ENCODE results near the gene ADGRB3. TPM values are rescaled to one million over a fixed set of nuclear protein-coding genes. Genes with fewer than 3 reads are reported as not detected.

The ADGRB3 gene
- total RNA-seq, 1 experiment from 2014 or later: 3.6 TPM

DNA sequence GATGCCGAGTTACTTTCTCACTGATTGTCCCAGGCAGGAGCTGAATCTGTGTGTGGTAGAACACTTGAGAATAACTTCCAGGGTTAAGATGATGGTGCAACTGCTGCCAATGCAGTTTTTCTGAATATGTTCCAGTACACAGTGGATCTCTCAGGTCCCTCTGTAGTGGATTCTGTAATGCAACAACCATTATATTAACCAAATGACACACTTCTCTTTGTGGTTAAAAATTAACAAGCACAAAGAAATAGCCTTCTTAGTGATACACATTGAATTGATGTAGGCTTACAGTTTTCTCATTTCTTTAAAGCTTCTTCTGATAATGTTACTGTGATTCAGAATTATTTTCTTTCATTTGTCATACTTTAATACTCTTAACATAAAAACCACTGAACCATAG lies 383.8 kb downstream of the ADGRB3 start:
- in situ Hi-C loops (cut with HindIII; ENCODE audit: low pct_unique_long_range_greater_than_20kb, low sequenced_read_pairs): no loop called here
- no peak for DNase-seq (ENCODE audit: low read depth, low spot score)

DNA sequence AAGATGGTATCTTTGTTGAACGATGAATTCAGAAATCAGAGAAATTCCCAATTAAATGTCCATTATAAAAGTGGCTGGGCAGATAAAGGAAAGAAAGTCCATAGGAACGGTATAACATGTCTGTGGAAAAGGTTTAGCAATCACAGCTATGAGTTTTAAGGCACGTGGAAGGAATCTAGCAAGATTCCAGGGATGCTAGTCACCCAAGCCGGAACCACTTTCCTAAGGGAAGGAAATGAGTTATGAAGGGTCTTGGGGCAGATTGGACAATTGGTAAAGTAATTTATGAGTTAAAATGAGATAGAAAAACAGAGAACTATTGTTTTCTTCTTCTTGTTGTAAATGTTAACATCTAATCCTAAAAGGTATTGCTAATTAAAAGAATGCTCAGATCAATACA lies 384.8 kb downstream of the ADGRB3 start:
- in situ Hi-C loops (cut with HindIII; ENCODE audit: low pct_unique_long_range_greater_than_20kb, low sequenced_read_pairs): no loop called here
- DNase-seq (ENCODE audit: low read depth, low spot score): no peak

DNA sequence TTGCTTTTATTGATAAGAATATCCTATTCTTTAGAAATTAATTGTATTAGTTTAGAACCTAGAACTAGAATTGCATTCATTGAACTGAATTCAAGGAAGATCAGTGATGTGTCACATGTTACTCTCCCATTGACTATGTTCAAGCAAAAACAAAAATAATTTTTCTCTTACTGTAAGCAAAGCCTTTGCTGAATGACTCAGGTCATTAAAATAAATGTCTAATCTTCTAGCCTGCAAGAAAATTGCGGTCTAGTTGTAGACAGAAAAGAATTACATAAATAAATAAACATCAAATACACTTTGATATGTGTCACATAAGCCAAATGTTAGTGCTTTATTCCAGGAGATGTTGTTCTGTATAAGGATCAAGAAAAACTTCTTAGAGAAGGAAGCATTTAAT lies 387.9 kb downstream of the ADGRB3 start:
- DNase-seq (ENCODE audit: low read depth, low spot score): no peak
- in situ Hi-C loops (cut with HindIII; ENCODE audit: low pct_unique_long_range_greater_than_20kb, low sequenced_read_pairs): no loop called here

DNA sequence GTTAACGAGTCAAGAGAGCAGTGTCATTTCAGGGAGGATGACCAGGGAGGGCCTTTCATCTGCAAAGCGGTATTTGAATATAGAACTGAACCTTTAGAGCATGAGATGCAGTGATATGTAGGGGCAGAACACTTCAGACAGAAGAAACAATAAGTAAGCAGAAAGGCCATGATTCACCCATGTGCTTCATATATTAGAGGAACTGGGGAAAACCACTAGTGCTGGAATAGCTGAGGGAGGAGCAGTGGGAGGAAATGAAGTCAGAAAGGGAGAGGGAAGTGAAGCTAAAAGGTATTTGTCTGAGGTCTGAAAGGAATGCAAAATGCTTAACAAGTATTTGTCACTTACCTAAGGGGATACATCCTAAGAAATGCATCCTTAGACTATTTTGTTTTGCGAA lies 391.2 kb downstream of the ADGRB3 start:
- in situ Hi-C loops (cut with HindIII; ENCODE audit: low pct_unique_long_range_greater_than_20kb, low sequenced_read_pairs): no loop called here
- no peak for DNase-seq (ENCODE audit: low read depth, low spot score)

DNA sequence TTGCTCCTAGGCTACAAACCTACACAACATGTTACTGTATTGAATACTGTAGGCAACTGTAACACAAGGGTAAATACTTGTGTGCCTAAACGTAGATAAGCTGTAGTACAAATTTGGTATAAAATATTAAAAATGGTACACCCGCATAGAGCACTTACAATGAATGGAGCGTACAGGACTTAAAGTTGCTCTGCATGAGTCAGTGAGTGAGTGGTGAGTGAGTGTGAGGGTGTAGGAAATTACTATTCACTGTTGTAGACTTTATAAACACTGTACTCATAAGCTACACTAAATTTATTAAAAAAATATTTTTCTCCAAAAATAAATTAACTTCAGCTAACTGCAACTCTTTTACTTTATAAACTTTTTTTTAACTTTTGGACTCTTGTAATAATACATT lies 391.6 kb downstream of the ADGRB3 start:
- in situ Hi-C loops (cut with HindIII; ENCODE audit: low pct_unique_long_range_greater_than_20kb, low sequenced_read_pairs): no loop called here
- no peak for DNase-seq (ENCODE audit: low read depth, low spot score)

DNA sequence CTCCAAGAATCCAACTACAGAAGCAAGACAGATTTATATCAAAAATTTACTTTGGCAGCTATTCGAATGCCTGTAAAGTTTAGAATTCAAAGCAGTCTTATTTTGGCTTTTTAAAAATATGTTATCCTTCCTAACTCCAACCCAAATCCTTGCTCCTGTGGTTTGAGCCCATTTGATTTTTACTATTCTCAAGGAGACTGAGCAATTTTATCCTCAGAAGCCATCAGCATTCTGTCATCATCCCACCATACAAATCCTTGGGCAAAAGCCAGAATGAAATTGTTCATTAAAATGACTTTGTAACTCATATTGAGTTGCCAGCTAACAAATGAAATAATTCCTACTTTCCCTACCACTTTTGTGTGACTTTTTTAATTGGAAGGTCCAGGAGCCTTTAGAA lies 392.8 kb downstream of the ADGRB3 start:
- in situ Hi-C loops (cut with HindIII; ENCODE audit: low pct_unique_long_range_greater_than_20kb, low sequenced_read_pairs): no loop called here
- no peak for DNase-seq (ENCODE audit: low read depth, low spot score)

DNA sequence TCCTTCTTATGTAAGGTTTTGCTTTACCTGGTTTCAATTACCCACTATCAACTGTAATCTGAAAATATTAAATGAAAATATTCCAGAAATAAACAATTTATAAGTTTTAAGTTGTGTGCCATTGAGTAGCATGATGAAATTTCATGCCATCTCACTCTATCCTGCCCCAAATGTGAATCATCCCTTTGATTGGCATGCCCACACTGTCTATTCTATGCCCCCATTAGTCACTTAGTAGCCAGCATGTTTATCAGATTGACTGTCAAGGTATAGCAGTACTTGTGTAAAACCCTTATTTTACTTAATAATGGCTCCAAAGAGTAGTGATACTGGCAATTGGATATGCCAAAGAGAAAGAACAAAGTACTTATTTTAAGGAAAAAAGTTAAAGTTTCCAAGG lies 403.8 kb downstream of the ADGRB3 start:
- in situ Hi-C loops (cut with HindIII; ENCODE audit: low pct_unique_long_range_greater_than_20kb, low sequenced_read_pairs): no loop called here
- DNase-seq (ENCODE audit: low read depth, low spot score): no peak

DNA sequence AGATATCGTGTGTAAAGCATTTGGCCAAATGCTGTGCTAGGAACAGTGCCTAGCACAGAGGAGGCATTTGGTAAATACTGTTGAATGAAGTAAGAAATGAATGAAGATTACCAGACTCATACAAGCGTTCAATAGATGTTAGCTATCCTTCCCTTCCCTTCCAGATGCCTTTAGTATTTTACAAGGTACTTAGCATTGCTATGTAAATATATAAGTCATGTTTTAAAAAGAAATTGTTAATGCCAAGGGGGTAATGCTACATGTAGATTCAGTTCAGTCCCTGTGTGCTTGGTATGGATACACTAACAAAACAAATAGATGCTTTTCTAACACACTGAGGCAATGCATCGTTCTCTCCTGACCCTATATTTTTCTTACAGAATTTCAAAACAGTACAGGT lies 407.2 kb downstream of the ADGRB3 start:
- no peak for DNase-seq (ENCODE audit: low read depth, low spot score)
- in situ Hi-C loops (cut with HindIII; ENCODE audit: low pct_unique_long_range_greater_than_20kb, low sequenced_read_pairs): no loop called here

DNA sequence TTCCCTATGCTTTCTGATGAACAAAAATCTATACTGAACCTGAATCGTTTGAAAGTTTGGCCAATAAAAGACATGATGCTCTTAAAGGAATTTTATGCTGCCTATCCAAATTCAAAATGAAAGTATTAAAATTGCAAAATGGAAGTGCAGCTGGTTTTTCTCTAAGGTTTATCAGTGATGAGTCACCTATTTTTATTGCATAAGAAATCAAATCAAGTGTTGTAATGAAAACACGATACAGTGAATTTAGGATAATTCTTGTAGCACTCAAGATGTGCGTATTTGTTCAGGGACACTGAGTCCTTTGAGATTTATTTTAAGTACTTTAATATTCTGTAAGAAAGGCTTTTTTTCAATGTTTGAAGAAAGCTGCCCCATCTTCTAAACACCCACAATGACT lies 409.5 kb downstream of the ADGRB3 start:
- DNase-seq (ENCODE audit: low read depth, low spot score): no peak
- in situ Hi-C loops (cut with HindIII; ENCODE audit: low pct_unique_long_range_greater_than_20kb, low sequenced_read_pairs): no loop called here

DNA sequence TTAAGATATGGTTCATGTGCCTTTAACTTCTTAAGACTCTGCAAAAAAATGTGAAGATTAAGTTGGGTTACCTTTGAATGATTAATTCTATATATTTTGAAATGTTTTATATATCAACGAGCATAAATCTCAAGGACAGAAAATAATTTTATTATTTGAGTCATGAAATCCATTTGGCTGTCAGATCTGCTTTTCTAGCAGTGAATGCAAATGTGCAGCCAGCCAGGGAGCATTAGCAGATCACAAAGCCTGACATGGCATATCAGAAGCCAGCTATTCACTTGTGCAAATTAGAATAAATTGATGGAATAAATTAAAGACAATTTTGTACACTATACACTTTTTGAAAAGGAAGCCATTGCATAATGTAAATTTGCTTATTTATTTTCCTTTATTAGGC lies 424.3 kb downstream of the ADGRB3 start:
- in situ Hi-C loops (cut with HindIII; ENCODE audit: low pct_unique_long_range_greater_than_20kb, low sequenced_read_pairs): no loop called here
- DNase-seq (ENCODE audit: low read depth, low spot score): no peak

DNA sequence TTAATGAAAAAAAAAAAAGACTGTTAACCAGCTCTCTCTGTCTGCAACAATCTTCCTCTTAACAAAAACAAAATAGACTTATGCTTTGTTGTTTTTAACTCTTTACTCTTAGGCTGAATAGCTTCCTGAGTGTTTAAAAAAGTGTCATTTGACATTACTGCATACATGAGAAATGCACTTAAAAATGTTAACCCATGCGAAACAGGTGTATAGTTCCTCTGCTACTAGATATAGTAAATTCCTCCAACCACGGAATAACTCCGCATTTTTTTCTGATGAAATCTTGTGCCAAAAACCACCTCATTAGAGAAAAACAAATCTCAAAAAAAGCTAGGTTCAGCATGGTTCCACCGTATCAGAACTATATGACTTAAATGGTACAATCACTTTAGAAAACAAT lies 426.0 kb downstream of the ADGRB3 start:
- no peak for DNase-seq (ENCODE audit: low read depth, low spot score)
- in situ Hi-C loops (cut with HindIII; ENCODE audit: low pct_unique_long_range_greater_than_20kb, low sequenced_read_pairs): no loop called here

DNA sequence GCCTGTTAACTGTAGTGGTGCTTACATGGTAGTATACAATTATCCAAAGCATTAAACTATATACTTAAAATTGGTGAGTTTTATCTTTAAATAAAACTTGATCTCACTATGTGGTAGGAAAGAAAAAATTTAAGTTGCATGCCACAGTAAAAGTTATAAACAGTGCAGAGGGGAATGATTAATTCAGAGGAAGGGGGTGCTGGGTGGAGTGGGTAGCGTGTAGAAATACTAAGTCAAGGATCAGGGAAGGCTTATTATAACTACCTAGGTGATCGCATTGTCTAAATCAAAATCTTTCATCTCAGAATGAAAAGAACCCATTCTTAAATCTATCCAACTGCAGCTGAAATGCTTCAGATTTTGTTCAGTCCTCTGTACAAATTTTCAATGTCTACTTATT lies 428.3 kb downstream of the ADGRB3 start:
- in situ Hi-C loops (cut with HindIII; ENCODE audit: low pct_unique_long_range_greater_than_20kb, low sequenced_read_pairs): no loop called here
- DNase-seq (ENCODE audit: low read depth, low spot score): no peak

DNA sequence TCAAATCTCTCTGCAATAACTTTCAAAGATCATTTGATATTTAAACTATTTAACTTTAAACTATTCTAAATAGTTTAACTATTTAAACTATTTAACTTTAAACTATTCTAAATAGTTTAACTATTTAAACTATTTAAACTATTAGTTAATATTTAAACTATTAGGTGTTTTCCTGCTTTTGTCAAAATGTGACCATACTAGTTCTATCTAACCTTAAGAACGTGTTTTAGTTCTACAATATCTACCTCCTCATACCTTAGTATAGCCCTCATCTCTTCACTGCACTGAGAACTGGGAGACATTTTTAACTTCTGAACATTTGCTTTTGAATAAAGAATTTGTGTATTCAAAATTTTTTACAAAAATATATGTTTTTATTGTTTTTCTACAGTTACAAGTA lies 429.1 kb downstream of the ADGRB3 start:
- DNase-seq (ENCODE audit: low read depth, low spot score): no peak
- in situ Hi-C loops (cut with HindIII; ENCODE audit: low pct_unique_long_range_greater_than_20kb, low sequenced_read_pairs): no loop called here

DNA sequence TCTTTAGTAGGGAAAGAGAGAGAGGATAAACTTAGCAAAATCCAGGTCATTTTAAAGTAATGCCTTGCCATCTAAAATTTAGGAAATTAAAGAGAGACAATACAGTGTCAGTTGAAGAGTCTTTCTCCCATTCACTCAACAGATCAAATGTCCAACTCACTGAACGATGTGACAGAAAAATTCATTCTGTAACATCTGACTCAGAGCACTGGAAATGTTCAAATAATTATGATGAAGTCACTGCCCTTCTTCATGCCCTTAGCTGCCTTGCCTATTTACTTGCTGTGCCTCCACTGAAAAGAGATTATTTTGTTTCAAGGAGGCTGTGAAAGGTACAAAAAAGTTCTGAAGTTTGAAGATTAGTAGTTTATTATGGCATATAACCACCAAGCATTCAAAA lies 434.8 kb downstream of the ADGRB3 start:
- in situ Hi-C loops (cut with HindIII; ENCODE audit: low pct_unique_long_range_greater_than_20kb, low sequenced_read_pairs): no loop called here
- no peak for DNase-seq (ENCODE audit: low read depth, low spot score)

DNA sequence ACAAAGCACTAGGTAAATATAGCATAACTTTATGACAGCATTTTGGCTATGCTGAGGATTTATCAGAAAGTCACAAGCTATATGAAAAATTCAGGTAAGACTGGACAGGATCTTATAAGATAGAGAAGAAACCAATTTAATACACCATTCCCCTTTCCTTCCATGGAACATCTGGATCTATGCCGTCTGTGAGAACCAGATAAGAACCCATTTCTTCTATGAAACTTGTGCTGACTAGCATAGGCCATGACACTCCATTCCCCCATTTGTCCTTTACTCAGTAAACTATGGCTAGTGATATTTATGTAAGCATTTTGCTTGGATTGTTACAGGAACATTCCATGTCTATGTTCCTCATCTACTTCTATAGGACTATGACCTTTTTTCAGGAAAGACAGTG lies 437.7 kb downstream of the ADGRB3 start:
- in situ Hi-C loops (cut with HindIII; ENCODE audit: low pct_unique_long_range_greater_than_20kb, low sequenced_read_pairs): no loop called here
- no peak for DNase-seq (ENCODE audit: low read depth, low spot score)

DNA sequence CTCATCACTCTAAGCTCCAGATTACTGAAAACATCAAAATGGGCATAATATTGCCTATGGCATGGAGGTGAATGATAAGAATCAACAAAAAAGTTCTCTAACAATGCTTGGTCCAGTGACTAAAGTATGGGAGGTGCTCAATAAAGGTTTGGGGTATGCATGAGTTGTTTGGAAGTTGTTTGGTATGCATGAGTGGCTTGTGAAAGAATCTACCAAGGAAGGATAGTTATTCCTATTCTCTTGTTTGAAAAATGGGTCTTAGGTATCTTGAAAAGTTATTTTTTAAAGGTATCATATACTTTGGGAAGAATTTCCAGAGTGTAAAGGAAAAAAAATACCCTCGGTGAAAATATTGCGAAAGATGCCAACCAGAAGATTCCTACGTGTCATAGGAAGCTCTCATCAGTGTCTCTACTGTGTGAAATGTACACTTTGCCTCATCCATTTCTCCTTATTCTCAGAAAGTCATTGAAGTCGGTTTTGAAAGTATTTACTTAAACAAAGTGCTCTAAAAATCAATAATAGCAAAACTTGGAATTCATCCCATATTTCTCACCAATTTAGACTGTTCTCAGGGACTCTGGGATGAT lies 449.8 kb downstream of the ADGRB3 start:
- no peak for DNase-seq (ENCODE audit: low read depth, low spot score)
- in situ Hi-C loops (cut with HindIII; ENCODE audit: low pct_unique_long_range_greater_than_20kb, low sequenced_read_pairs): no loop called here

DNA sequence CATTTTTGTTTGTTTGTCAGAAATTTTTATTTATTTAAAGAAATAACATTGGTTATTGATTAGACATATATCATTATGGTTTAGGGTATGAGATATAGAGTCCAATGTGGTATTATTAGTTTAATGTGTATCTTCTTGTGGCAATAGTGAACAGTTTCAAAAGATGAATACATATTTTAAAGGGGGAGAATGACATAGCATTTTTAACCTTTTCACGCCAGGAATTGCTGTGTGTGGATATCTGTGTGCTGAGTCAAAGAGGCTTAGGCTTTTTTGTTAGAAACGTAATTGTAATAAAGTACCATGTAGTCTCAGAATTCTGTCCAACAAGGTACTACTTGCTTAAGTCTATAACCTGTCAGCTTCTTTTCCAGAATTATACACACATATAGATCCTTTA lies 451.6 kb downstream of the ADGRB3 start:
- DNase-seq (ENCODE audit: low read depth, low spot score): no peak
- in situ Hi-C loops (cut with HindIII; ENCODE audit: low pct_unique_long_range_greater_than_20kb, low sequenced_read_pairs): no loop called here

DNA sequence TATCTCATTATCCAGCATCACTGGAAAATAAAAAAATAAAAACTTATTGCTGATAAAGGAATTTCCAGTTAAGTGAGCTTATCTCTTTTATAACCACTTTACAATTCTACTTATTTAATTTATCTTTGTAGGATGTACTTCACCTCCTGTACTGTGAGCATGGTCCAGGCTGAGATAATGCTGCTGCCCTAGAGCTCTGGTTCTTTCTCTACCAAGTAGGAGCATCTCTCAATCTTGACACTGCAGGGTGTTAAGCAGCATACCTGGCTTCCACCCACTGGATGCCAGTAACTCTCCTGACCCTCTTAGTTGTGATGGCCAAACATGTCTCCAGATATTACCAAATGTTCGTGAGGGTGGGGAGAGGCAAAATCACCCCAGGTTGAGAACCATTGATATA lies 454.5 kb downstream of the ADGRB3 start:
- DNase-seq (ENCODE audit: low read depth, low spot score): no peak
- in situ Hi-C loops (cut with HindIII; ENCODE audit: low pct_unique_long_range_greater_than_20kb, low sequenced_read_pairs): no loop called here

DNA sequence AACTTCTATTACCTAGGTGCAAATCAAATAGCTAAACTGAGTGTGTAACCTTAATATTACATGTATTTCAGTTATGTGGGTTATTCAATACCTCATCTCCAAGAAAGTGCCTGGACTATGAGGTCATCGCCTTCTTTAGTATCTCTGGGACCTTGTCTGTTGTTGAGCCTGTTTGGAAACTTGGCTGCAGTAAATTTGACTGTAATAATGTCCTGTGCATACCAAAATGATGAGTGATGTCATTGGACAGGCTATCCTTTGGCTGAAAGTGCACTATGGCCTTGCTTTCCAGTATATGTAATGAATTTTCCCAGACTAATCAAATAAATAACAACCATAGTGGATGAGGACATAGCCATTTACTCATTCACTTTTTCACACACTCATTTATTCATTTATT lies 455.1 kb downstream of the ADGRB3 start:
- in situ Hi-C loops (cut with HindIII; ENCODE audit: low pct_unique_long_range_greater_than_20kb, low sequenced_read_pairs): no loop called here
- DNase-seq (ENCODE audit: low read depth, low spot score): no peak

DNA sequence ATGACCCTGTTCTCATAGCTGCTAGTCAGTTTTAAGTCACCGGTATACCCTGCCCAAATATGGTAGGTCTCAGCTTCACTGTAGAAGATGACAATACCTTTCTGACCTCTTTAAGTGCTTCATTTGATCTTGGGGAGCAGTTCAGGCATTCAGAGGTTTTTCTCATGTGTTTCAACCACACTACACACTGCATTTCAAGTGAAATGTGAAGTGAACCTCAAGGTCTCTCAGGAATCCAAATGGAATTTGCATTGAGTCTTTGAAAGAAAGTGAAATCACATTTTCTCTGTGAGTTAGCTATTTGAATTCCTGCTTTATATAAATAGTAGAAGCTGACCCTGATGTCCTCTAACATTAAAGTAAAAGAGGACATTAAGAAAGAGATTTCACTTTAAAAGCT lies 461.6 kb downstream of the ADGRB3 start:
- DNase-seq (ENCODE audit: low read depth, low spot score): no peak
- in situ Hi-C loops (cut with HindIII; ENCODE audit: low pct_unique_long_range_greater_than_20kb, low sequenced_read_pairs): no loop called here

Measured in SK-MEL-5 (cell line).